NOMO-1 treated with dmso at 0.1 percent for 144 hours (cell line): Measurements from ENCODE around the gene CFAP46.
"Not testable (repeated sequence)": the region's sequence is repeated elsewhere in the genome, so short reads cannot be mapped to it uniquely, and the experiment has no call there.

Experiments
- DNase-seq: peaks from one replicate; lab custom pipeline; 2025; ENCODE audit not compliant: unreplicated experiment; lab: John Stamatoyannopoulos, UW

CFAP46 gene

GRCh38 chr10:132846631-132847415 is 95.5 kb downstream of the CFAP46 start:
- DNase-seq: no peak

GRCh38 chr10:132845780-132846595 is 96.4 kb downstream of the CFAP46 start:
- no peak for DNase-seq

DNA sequence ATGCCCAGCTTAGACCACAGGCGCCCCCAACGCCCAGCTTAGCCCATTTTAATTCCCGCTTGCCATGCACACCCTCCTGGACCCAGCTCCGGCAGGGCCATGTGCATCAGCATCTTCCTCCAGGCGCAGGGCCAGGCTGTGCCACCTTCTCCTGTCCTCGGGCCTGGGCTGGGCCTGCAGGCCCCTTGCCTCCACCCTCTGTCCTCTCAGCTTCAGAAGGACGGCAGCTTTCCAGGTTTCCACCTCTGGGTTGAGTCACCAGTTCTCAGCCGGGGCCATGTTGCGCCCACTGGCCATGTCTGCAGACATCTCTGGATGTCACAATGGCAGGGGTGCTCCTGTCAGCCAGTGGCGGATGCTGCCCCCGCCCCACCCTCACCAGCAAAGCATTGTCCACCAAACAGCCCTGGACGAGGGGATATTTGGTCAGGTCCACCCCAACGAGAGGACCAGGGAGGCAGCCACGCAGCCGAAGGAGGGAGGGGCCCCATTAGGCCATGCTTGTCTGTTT is 97.3 kb downstream of the CFAP46 start:
- DNase-seq: no peak

GRCh38 chr10:132844069-132844809 is 98.1 kb downstream of the CFAP46 start:
- no peak for DNase-seq

DNA sequence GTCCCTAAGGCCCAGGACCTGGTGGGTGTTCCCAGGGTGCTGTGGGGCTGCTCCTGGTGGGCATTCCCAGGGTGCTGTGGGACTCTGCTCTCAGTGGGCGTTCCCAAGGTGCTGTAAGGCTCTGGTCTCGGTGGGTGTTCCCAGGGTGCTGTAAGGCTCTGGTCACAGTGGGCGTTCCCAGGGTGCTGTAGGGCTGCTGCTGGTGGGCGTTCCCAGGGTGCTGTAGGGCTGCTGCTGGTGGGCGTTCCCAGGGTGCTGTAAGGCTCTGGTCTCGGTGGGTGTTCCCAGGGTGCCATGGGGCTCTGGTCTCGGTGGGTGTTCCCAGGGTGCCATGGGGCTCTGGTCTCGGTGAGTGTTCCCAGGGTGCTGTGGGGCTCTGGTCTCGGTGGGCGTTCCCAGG is 99.1 kb downstream of the CFAP46 start:
- not testable (repeated sequence) for DNase-seq

- DNase-seq: no peak
Observed at GRCh38 chr10:132842397-132842796, 100.0 kb downstream of the CFAP46 start.

GRCh38 chr10:132841615-132841975 is 100.8 kb downstream of the CFAP46 start:
- DNase-seq: no peak

DNA sequence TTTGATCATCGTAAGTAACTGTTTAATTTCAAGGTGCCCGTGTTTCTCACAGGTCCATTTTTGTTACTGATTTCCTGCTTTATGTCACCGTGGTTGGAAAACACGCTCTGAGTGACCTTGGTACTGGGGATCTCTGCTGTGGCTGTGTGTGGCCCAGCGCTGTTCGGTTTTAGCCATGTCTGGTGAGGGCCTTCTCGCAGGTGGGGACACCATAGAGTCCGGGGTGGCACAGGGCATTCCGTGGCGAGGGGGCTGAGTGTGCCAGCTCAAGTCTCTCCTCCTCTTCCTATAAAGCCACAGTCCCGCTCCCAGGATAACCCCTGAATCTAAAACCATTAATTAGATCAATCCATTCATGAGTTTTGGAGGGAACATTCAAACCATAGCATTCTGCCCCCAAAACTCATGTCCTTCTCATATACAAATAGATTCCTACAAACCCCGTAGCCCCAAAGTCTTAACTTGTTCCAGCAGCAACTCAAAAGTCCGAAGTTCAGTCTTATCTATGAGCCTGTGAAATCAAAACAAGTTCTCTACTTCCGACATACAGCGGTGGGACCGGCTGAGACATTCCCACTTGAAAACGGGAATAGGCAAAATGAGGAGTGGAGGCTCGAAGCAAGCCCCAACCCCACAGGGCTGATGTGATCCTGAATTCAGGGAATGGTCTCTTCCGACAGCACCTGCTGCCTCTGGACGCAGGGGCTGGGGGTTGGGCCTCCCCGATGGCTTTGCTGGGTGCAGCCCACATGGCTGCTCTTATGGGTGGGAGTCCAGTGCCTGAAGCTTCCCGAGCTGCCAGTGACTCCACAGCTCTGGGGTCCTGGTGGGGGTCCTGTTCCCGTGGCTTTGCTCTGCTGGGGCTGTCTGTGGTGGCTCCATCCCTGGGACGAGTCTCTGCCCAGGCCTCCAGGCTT is 101.4 kb downstream of the CFAP46 start:
- DNase-seq: no peak

DNA sequence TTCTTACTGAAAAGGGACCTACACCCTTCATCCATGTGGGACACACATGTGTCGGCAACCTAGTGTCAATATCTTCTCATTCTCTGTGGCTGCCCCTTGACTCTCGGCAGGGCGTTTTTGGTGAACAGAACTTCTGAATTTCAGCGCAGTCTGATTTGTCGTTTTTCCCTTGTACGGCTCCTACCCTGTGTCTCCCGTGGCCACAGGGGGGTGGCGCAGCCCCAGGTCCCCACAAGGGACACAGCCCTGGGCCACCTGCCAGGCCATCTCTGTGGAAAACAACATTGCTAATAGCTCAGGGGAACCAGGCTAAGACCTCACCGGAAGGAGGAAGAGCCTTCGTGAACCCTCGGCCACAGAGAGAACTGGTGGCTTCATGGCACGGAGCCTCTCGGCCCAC is 103.3 kb downstream of the CFAP46 start:
- DNase-seq: no peak

DNA sequence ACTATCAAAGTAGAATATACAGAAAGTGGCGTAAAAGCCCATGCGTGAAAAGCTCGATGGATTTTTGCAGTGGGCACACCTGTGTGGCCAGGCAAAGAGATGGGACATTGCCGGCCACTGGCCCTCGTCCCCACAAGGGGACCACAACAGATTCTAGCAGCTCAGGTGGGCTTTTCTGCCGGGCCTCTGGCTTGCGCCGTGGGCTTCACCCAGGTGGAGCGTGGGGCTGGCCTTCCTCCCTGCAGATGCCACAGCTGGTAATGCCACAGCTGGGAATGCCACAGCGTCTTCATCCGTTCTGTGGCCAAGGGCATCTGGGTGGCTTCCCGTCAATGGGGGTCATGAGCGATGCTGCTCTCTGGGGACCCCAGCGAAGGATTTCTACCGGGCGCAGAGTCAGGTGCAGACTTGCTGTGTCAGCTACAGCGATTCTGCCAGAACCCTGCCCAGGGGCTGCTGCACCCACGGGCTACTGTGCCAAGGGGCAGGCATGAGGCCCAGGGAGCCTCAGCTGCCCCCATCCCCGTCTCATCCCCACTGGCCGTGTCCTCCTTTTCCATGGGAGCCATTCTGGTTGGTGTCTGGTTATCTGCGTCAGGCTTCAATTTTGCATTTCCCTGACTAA is 103.9 kb downstream of the CFAP46 start:
- DNase-seq: no peak

GRCh38 chr10:132837905-132838304 is 104.5 kb downstream of the CFAP46 start:
- no peak for DNase-seq

DNA sequence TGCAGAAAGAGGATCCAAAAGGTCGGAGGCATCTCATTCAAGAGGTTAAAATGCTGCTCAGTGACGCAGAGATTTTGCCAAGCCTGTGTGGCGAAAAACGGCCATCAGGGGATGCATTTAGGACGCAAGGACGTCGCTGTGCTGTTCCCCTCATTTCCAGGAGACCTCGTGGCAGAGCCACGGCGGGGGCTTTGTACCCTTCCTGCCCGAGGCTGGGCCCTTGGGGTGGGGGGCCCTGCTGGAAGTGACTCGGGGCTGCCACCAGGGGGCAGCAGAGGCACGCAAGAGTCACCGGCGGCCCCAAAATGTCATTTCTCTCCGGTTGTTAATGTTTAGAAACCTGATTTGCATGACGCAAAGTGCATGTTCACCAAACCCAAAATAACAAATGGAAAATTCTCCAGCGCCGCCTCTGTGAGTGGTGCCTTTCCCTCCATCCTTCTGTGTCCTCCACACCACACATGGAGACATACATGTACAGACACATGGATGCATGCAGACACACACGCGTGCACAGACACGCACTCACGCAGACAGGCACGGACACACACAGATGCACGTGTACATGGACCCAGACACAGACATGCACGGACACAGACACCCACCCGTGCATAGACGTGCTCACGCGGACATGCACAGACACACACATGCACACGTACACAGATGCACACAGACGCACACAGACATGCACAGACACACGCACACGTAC is 105.4 kb downstream of the CFAP46 start:
- no peak for DNase-seq

DNA sequence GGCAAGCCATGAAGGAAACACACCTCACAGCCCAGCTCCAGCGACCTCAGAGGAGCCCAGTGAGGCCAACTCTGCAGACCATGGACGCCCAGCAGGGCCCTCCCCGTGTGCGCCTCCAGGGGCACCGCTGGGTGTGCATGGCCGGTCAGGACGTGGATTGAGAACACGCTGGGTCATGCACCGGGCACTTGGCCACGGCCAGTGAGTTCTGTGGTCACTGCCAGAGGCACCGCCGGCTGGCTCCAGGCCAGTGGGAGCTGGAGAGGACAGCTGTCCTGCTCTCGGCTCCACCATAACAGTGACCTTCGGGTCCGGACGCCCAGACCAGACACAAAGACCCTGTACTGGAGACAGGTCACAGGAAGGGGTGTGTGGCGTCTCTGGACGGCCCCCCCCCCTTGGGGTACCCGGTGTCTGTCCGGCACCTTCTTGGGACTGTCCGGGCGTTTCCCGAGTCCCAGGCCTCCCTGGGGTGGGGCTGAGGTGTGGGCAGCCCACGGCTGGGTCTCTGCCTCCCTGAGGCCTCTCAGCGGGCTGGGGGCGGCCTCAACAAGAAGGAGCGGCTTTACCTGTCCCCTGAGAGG is 106.0 kb downstream of the CFAP46 start:
- DNase-seq: no peak

GRCh38 chr10:132835848-132836233 is 106.5 kb downstream of the CFAP46 start:
- no peak for DNase-seq

- no peak for DNase-seq
Observed at GRCh38 chr10:132834891-132835847, 107.2 kb downstream of the CFAP46 start.

GRCh38 chr10:132834311-132834761 is 108.0 kb downstream of the CFAP46 start:
- DNase-seq: no peak

GRCh38 chr10:132833421-132834111 is 108.8 kb downstream of the CFAP46 start:
- DNase-seq: no peak
